Gastrocnemius medialis (tissue), 4 donors: ENCODE measurements around the gene OR4P4. TPM values are rescaled to one million over a fixed set of nuclear protein-coding genes. Genes with fewer than 3 reads are reported as not detected.

Experiments
- ATAC-seq, 2 donors: fragments of 150-250 bp; one replicate each; pipeline ENCODE4 v1.9.1; 2016
- DNase-seq, 2 donors: peaks; one replicate each; pipeline ENCODE4 v3.0.0-alpha.2; 2019
- H3K27ac ChIP-seq, 4 donors: fragments of 200-600 bp; sonication (generic); 1 replicate in 1 of 4; 2 replicates in 3 of 4; pipeline ENCODE4 v1.5.1; 2016 to 2018; ENCODE audit warnings: mild to moderate bottlenecking in 2 of 4, moderate library complexity in 1 of 4
- H3K27me3 ChIP-seq, 3 donors: fragments of 200-600 bp; sonication (generic) in 2 of 3; 1 replicate in 1 of 3; 2 replicates in 2 of 3; pipeline versions ENCODE4 v1.5.1 to v1.6.0; 2016 to 2019; ENCODE audit warnings: mild to moderate bottlenecking in 1 of 3, moderate library complexity in 1 of 3
- H3K36me3 ChIP-seq, 2 donors: fragments of 200-600 bp; sonication (generic) in 1 of 2; one replicate each; pipeline ENCODE4 v1.5.1; 2017 to 2018
- H3K4me1 ChIP-seq, 2 donors: fragments of 200-600 bp; sonication (generic) in 1 of 2; one replicate each; pipeline ENCODE4 v1.5.1; 2016 to 2017; ENCODE audit warnings: mild to moderate bottlenecking in 2 of 2
- H3K4me3 ChIP-seq, 4 donors: fragments of 200-600 bp; sonication (generic) in 3 of 4; 1 replicate in 1 of 4; 2 replicates in 3 of 4; pipeline ENCODE4 v1.5.1; 2016 to 2019; ENCODE audit warnings: mild to moderate bottlenecking in 2 of 4
- H3K9me3 ChIP-seq, 3 donors: fragments of 200-600 bp; sonication (generic) in 2 of 3; 1 replicate in 1 of 3; 2 replicates in 2 of 3; pipeline ENCODE4 v1.5.1; 2016 to 2019
- POLR2A ChIP-seq, 2 donors: fragments of 450-650 bp; IDR thresholded peaks; one replicate each; pipeline ENCODE4 v1.6.1; 2017; ENCODE audit warnings: antibody characterized with exemption in 2 of 2, mild to moderate bottlenecking in 2 of 2, moderate library complexity in 2 of 2
- in situ Hi-C, 4 donors: fragments of 200-750 bp; cut with MboI; loops; one replicate each; pipeline versions ENCODE4 v1.15.0 to v1.8.0; 2017; ENCODE audit warnings: low sequenced_read_pairs in 4 of 4
- intact Hi-C: fragments of 100-400 bp; cut with DNase I; formaldehyde crosslinking; loops from one replicate; pipeline ENCODE4 v1.15.1; 2023; ENCODE audit warnings: low total_unique reads
- total RNA-seq, 4 donors: library from RNA; depleted of rRNA; stranded (reverse); fragments of >200 nt; gene quantifications; one replicate each; pipeline versions ENCODE4 v1.1.0 to v1.2.3, GENCODE V29; 2016
- TF ChIP-seq, protein P1 (sequence below), 5 experiments: fragments of 450-650 bp in 3 of 5; fragments of 200-600 bp in 2 of 5; sonication (generic) in 2 of 5; IDR thresholded peaks in 4 of 5; conservative IDR thresholded peaks in 1 of 5; 1 replicate in 4 of 5; 2 replicates in 1 of 5; pipeline ENCODE4 v1.5.1; 2016 to 2019; ENCODE audit warnings: antibody characterized with exemption in 5 of 5, mild to moderate bottlenecking in 3 of 5, moderate library complexity in 3 of 5

The OR4P4 gene
- not detected for total RNA-seq

DNA sequence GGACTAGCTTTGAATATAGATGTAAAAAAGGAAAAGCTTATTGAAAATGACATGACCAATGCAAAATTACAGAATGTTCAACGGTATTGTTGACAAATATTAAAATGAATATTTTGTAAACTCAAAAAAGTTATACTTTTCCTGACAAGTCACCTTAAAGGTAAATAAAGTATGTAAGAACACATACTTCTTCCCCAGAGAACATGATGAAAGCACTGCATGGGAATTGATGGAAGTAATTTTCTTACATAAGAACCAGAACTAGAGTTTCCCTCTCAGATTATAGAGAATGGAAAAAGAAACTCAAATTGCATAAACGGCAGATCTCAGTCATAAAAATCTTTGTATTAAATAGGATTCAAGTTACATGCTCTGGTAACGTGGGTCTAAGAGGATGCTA, at the start of gene OR4P4:
Gene OR4P4, plus strand, starts transcription at position 301 of the 400 bp plus-strand sequence.
- H3K27ac ChIP-seq, result no peak within 1 kb of the TSS
- no peaks in the 10 kb centered on the region for H3K27me3 ChIP-seq
- H3K36me3 ChIP-seq, result no peaks in the 10 kb centered on the region
- no peak for DNase-seq
- no peak within 1 kb of the TSS for H3K4me3 ChIP-seq
- no peaks in the 10 kb centered on the region for H3K4me1 ChIP-seq
- no peaks in the 10 kb centered on the region for H3K9me3 ChIP-seq
- TF ChIP-seq, protein P1, sequence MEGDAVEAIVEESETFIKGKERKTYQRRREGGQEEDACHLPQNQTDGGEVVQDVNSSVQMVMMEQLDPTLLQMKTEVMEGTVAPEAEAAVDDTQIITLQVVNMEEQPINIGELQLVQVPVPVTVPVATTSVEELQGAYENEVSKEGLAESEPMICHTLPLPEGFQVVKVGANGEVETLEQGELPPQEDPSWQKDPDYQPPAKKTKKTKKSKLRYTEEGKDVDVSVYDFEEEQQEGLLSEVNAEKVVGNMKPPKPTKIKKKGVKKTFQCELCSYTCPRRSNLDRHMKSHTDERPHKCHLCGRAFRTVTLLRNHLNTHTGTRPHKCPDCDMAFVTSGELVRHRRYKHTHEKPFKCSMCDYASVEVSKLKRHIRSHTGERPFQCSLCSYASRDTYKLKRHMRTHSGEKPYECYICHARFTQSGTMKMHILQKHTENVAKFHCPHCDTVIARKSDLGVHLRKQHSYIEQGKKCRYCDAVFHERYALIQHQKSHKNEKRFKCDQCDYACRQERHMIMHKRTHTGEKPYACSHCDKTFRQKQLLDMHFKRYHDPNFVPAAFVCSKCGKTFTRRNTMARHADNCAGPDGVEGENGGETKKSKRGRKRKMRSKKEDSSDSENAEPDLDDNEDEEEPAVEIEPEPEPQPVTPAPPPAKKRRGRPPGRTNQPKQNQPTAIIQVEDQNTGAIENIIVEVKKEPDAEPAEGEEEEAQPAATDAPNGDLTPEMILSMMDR (IDR thresholded peaks at IDR 0.05 in 4 of 5, conservative IDR thresholded peaks at IDR 0.05 in 1 of 5), result no peak
- no peak for TF ChIP-seq POLR2A (IDR thresholded peaks at IDR 0.05)
- in situ Hi-C loops (no loop called here), intact Hi-C loops (no loop called here)
- no peak for ATAC-seq

GRCh38 chr11:55607545-55607944, 27.4 kb upstream of the OR4P4 start, which contains the start of gene OR4C11:
TSS of gene OR4C11 (minus strand) at chr11:55607645. CDS start at chr11:55604373, 3,272 bp downstream.
- intact Hi-C loops, result no loop called here
- H3K27ac ChIP-seq, result no peak within 1 kb of the TSS

DNA sequence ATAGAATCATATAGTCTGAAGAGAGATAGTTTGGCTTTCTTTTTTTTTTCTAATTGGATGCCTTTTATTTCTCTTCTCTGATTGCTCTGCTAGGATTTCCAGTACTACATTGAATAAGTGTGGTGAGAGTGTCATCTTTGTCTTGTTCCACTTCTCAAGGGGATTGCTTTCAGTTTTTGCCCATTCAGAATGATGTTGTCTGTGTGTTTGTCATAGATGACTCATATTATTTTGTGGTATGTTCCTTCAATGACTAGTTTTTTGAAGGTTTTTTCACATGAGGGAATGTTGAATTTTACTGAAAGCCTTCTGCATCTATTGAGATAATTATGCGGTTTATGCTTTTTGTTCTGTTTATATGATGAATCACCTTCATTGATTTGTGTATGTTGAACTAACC, 10.4 kb upstream of the OR4P4 start:
- no peaks in the 10 kb centered on the region for H3K27me3 ChIP-seq
- ATAC-seq (no peak), DNase-seq (no peak)
- TF ChIP-seq POLR2A (IDR thresholded peaks at IDR 0.05), result no peak
- TF ChIP-seq, protein P1 (IDR thresholded peaks at IDR 0.05 in 4 of 5, conservative IDR thresholded peaks at IDR 0.05 in 1 of 5), result no peak
- intact Hi-C loops, result no loop called here
- no peaks in the 10 kb centered on the region for H3K36me3 ChIP-seq
- H3K4me1 ChIP-seq, result no peaks in the 10 kb centered on the region
- in situ Hi-C loops, result no loop called here
- H3K27ac ChIP-seq, result no peak overlapping the region
- H3K9me3 ChIP-seq, result no peaks in the 10 kb centered on the region
- no peak overlapping the region for H3K4me3 ChIP-seq

More at GRCh38 chr11:55607545-55607944, 27.4 kb upstream of the OR4P4 start, which contains the start of gene OR4C11:
- in situ Hi-C loops, result no loop called here
- H3K9me3 ChIP-seq, result no peaks in the 10 kb centered on the region
- TF ChIP-seq, protein P1 (IDR thresholded peaks at IDR 0.05 in 4 of 5, conservative IDR thresholded peaks at IDR 0.05 in 1 of 5), result no peak
- no peak for TF ChIP-seq POLR2A (IDR thresholded peaks at IDR 0.05)
- H3K4me3 ChIP-seq, result no peak within 1 kb of the TSS
- no peaks in the 10 kb centered on the region for H3K36me3 ChIP-seq
- no peaks in the 10 kb centered on the region for H3K27me3 ChIP-seq
- no peaks in the 10 kb centered on the region for H3K4me1 ChIP-seq
- no peak for ATAC-seq
- no peak for DNase-seq

DNA sequence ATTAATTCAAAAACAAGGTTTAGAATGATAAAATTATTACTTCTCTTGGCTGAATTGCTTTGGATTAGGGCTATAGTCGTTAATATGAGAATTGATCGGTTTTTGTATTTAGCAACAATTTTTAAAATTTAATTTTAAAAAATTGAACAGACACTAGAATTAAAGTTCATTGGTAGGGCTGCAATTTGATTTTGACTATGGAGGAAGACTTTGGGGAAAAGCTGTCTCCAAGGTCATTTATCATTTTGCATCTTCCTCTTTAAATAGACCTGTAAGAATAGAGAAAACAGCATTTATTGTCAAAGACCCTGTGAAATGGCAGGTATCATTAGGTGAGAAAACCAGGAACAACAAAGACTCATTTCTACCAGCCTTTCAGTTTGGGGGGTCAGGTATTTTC, 13.1 kb downstream of the OR4P4 start, which contains the start of gene OR4S2:
Gene OR4S2, plus strand, starts transcription at position 301 of the 400 bp plus-strand sequence. CDS start 2,577 bp downstream, outside the sequence.
- no peak within 1 kb of the TSS for H3K4me3 ChIP-seq
- H3K27me3 ChIP-seq, result no peaks in the 10 kb centered on the region
- TF ChIP-seq POLR2A (IDR thresholded peaks at IDR 0.05), result no peak
- TF ChIP-seq, protein P1 (IDR thresholded peaks at IDR 0.05 in 4 of 5, conservative IDR thresholded peaks at IDR 0.05 in 1 of 5), result no peak
- no peak for DNase-seq
- ATAC-seq, result no peak
- intact Hi-C loops, result no loop called here
- H3K4me1 ChIP-seq, result no peaks in the 10 kb centered on the region
- no peaks in the 10 kb centered on the region for H3K36me3 ChIP-seq
- no peaks in the 10 kb centered on the region for H3K9me3 ChIP-seq
- no peak within 1 kb of the TSS for H3K27ac ChIP-seq
- in situ Hi-C loops, result no loop called here

DNA sequence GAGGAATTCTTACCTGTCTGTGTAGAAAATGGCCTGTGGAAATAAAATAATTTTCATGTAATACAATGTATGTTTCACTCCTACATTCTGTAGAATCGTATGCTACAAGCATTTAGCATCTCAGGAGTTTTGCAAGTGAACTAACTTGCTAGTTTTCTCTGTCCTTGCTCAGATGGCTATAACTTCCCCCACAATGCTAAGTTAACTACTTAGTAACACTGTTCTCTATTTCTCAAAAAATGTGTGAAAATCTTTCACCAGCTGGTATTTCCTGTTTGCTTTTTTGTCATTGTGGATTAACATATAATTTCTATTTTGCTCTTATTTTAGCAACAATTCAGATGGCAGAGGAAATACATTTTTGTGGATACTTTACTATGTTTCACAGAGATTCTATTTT, 17.6 kb downstream of the OR4P4 start:
- Histone ChIP-seq H3K4me1 (no peaks in the 10 kb centered on the region), H3K36me3 (no peaks in the 10 kb centered on the region), H3K4me3 (no peak overlapping the region), H3K9me3 (no peaks in the 10 kb centered on the region), H3K27ac (no peak overlapping the region), H3K27me3 (no peaks in the 10 kb centered on the region)
- no peak for ATAC-seq
- in situ Hi-C loops (no loop called here), intact Hi-C loops (no loop called here)
- TF ChIP-seq, protein P1 (IDR thresholded peaks at IDR 0.05 in 4 of 5, conservative IDR thresholded peaks at IDR 0.05 in 1 of 5), result no peak
- DNase-seq, result no peak
